NCI-H446 (cell line): ENCODE data around the gene SLC19A1.
"Not testable (repeated sequence)": the region's sequence is repeated elsewhere in the genome, so short reads cannot be mapped to it uniquely, and the experiment has no call there.

Experiments used
- DNase-seq, 2 experiments: peaks; one replicate each; lab custom pipeline; 2025; lab: John Stamatoyannopoulos, UW

The SLC19A1 gene

GRCh38 chr21:45505416-45506021 is 36.7 kb downstream of the SLC19A1 start:
- DNase-seq = no peak

- no peak for DNase-seq
These were observed 37.5 kb downstream of the SLC19A1 start for GRCh38 chr21:45504516-45505415.

- DNase-seq = no peak
These were observed 38.2 kb downstream of the SLC19A1 start for GRCh38 chr21:45504021-45504515.

GRCh38 chr21:45503226-45503625 is 39.0 kb downstream of the SLC19A1 start:
- DNase-seq = not testable (repeated sequence)

- DNase-seq = no peak
These were observed 39.6 kb downstream of the SLC19A1 start for GRCh38 chr21:45502600-45502999.

GRCh38 chr21:45502006-45502345 is 40.3 kb downstream of the SLC19A1 start:
- DNase-seq = no peak

GRCh38 chr21:45501081-45502005 is 40.9 kb downstream of the SLC19A1 start:
- not testable (repeated sequence) for DNase-seq

GRCh38 chr21:45499970-45500577 is 42.2 kb downstream of the SLC19A1 start:
- no peak for DNase-seq

GRCh38 chr21:45499201-45499750 is 43.0 kb downstream of the SLC19A1 start:
- no peak for DNase-seq

GRCh38 chr21:45498646-45499000 is 43.6 kb downstream of the SLC19A1 start:
- no peak for DNase-seq

- no peak for DNase-seq
These were observed 44.2 kb downstream of the SLC19A1 start for GRCh38 chr21:45497846-45498645.

- no peak for DNase-seq
These were observed 45.0 kb downstream of the SLC19A1 start for GRCh38 chr21:45496968-45497845.

- DNase-seq = no peak
These were observed 45.9 kb downstream of the SLC19A1 start for GRCh38 chr21:45496151-45496967.

GRCh38 chr21:45494851-45495680 is 47.2 kb downstream of the SLC19A1 start:
- no peak for DNase-seq

- DNase-seq = no peak
These were observed 47.9 kb downstream of the SLC19A1 start for GRCh38 chr21:45494135-45494850.

- no peak for DNase-seq
These were observed 48.7 kb downstream of the SLC19A1 start for GRCh38 chr21:45493401-45494001.

- DNase-seq = no peak
These were observed 49.5 kb downstream of the SLC19A1 start for GRCh38 chr21:45492765-45493164.
